Tibial artery (tissue), 4 donors: ENCODE results near the gene PKNOX2.

Experiments
- DNase-seq, 2 donors: peaks; one replicate each; pipeline ENCODE4 v3.0.0-alpha.2; 2019
- H3K27ac ChIP-seq, 2 donors: fragments of 200-600 bp; sonication (generic) in 1 of 2; 1 replicate in 1 of 2; 2 replicates in 1 of 2; pipeline ENCODE4 v1.5.1; 2018 to 2019; ENCODE audit warnings: mild to moderate bottlenecking in 1 of 2
- H3K27me3 ChIP-seq, 2 donors: fragments of 200-600 bp; sonication (generic) in 1 of 2; one replicate each; pipeline versions ENCODE4 v1.5.1 to v1.6.0; 2016 to 2019
- H3K36me3 ChIP-seq, 3 donors: fragments of 200-600 bp; sonication (generic) in 2 of 3; one replicate each; pipeline ENCODE4 v1.5.1; 2016 to 2019; ENCODE audit warnings: mild to moderate bottlenecking in 2 of 3
- H3K4me1 ChIP-seq, 4 donors: fragments of 200-600 bp; sonication (generic) in 2 of 4; 1 replicate in 3 of 4; 2 replicates in 1 of 4; pipeline ENCODE4 v1.5.1; 2016 to 2019
- H3K4me3 ChIP-seq, 2 donors: fragments of 200-600 bp; sonication (generic) in 1 of 2; 1 replicate in 1 of 2; 2 replicates in 1 of 2; pipeline ENCODE4 v1.5.1; 2018 to 2019; ENCODE audit warnings: mild to moderate bottlenecking in 2 of 2
- H3K9me3 ChIP-seq, 3 donors: fragments of 200-600 bp; sonication (generic) in 1 of 3; one replicate each; pipeline ENCODE4 v1.5.1; 2016 to 2019
- CTCF ChIP-seq, 2 experiments: fragments of 200-600 bp in 1 of 2; fragments of 450-650 bp in 1 of 2; IDR thresholded peaks; one replicate each; pipeline ENCODE4 v1.5.1; 2017 to 2019; ENCODE audit warnings: antibody characterized with exemption in 2 of 2, mild to moderate bottlenecking in 1 of 2, moderate library complexity in 1 of 2
- intact Hi-C: fragments of 100-400 bp; cut with DNase I; formaldehyde crosslinking; loops from one replicate; pipeline ENCODE4 v1.15.0; 2023; ENCODE audit warnings: low total_unique reads

Gene PKNOX2

DNA sequence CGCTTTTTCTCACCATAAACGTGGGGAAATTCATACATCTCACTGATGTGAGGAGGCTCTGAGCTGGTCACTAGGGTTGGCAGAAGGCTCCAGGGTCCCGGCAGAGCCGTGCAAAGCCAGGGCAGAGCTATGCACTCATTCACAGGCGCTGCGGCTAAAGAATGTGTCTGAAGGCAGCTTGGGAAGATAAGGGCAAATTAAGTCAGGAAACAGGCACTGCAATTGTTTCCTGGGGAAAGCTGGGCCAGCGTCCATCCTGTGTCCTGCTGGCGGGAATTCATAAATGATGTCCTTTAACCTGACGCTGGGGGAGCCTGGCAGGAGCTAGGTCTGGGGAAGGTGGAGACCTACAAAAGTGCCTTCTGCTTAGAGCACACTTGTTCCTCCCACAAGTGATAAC is 27.6 kb downstream of the PKNOX2 start:
- Histone ChIP-seq H3K4me3 (no peak overlapping the region), H3K27me3 (no peaks in the 10 kb centered on the region), H3K4me1 (no peaks in the 10 kb centered on the region), H3K27ac (no peak overlapping the region), H3K36me3 (peaks cover 0 to 3% (median 0%) of the 10 kb centered on the region in 3 donors), H3K9me3 (peaks cover 0 to 4% (median 0%) of the 10 kb centered on the region in 3 donors)
- no peak for TF ChIP-seq CTCF (IDR thresholded peaks at IDR 0.05)
- intact Hi-C loops: no loop called here
- no peak for DNase-seq

- Histone ChIP-seq H3K4me3 (no peak overlapping the region), H3K27ac (no peak overlapping the region), H3K27me3 (no peaks in the 10 kb centered on the region), H3K9me3 (peaks cover 0 to under 1% (median 0%) of the 10 kb centered on the region in 3 donors), H3K36me3 (peaks cover 0 to 3% (median 0%) of the 10 kb centered on the region in 3 donors), H3K4me1 (no peaks in the 10 kb centered on the region)
- intact Hi-C loops: no loop called here
- TF ChIP-seq CTCF (IDR thresholded peaks at IDR 0.05): no peak
- no peak for DNase-seq
Observed at GRCh38 chr11:125192717-125193415, 28.3 kb downstream of the PKNOX2 start.

DNA sequence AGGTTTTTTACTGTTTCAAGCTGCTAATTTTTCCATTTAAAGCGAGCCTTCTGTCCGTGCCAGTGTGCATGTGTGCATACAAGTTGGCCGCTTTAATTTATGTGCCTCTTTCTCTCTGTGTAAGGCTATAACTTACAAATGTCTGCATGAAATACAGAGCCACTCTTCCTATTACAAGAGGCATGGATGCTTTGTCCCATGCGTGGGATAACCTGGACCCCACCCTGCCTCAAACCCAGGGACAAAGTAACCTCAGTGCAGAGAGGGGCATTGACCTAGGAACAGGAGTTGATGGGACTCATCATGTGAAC is 28.8 kb downstream of the PKNOX2 start:
- no peaks in the 10 kb centered on the region for H3K27me3 ChIP-seq
- intact Hi-C loops: no loop called here
- no peak for DNase-seq
- no peak overlapping the region for H3K4me3 ChIP-seq
- H3K27ac ChIP-seq: no peak overlapping the region
- TF ChIP-seq CTCF (IDR thresholded peaks at IDR 0.05): no peak
- H3K36me3 ChIP-seq: peaks cover 0 to 3% (median 0%) of the 10 kb centered on the region in 3 donors
- H3K4me1 ChIP-seq: no peaks in the 10 kb centered on the region
- no peaks in the 10 kb centered on the region for H3K9me3 ChIP-seq

DNA sequence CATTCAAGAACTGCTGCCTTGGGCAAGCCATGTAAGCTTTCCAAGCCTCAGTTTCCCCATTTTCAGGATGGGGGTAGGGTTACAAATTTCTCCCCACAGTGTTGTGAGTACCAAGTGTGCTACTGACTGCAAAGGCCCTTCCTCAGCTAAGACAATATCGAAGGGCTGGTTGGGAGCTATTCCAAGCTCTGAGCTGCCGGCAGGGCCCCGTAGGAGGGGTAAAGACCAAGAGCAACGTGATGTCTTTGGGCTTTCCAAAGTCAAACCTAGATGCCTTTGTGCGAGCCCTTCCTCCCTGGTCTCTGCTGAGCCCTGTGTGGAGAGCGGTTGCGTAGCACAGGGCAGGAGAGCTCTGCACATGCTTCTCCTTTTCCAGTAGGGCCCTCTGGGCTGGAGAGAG is 29.3 kb downstream of the PKNOX2 start:
- Histone ChIP-seq H3K27ac (no peak overlapping the region), H3K9me3 (no peaks in the 10 kb centered on the region), H3K4me1 (no peaks in the 10 kb centered on the region), H3K27me3 (no peaks in the 10 kb centered on the region), H3K4me3 (no peak overlapping the region), H3K36me3 (no peaks in the 10 kb centered on the region)
- TF ChIP-seq CTCF (IDR thresholded peaks at IDR 0.05): no peak
- DNase-seq: no peak
- intact Hi-C loops: no loop called here

GRCh38 chr11:125199915-125200314 is 35.4 kb downstream of the PKNOX2 start:
- Histone ChIP-seq H3K4me3 (no peak overlapping the region), H3K4me1 (no peaks in the 10 kb centered on the region), H3K36me3 (no peaks in the 10 kb centered on the region), H3K27me3 (no peaks in the 10 kb centered on the region), H3K27ac (no peak overlapping the region), H3K9me3 (no peaks in the 10 kb centered on the region)
- no peak for DNase-seq
- no peak for TF ChIP-seq CTCF (IDR thresholded peaks at IDR 0.05)
- intact Hi-C loops: no loop called here

- Histone ChIP-seq H3K4me1 (no peaks in the 10 kb centered on the region), H3K9me3 (no peaks in the 10 kb centered on the region), H3K27me3 (no peaks in the 10 kb centered on the region), H3K4me3 (no peak overlapping the region), H3K36me3 (no peaks in the 10 kb centered on the region), H3K27ac (no peak overlapping the region)
- no peak for TF ChIP-seq CTCF (IDR thresholded peaks at IDR 0.05)
- intact Hi-C loops: no loop called here
- no peak for DNase-seq
Observed at GRCh38 chr11:125200441-125200840, 35.9 kb downstream of the PKNOX2 start.
